SK-N-SH (cell line): ENCODE measurements around the gene CYS1. TPM values are rescaled to one million over a fixed set of nuclear protein-coding genes. Genes with fewer than 3 reads are reported as not detected.
A peak's percentile ranks its signal among the peaks of the same experiment; 100 is the strongest.

Source experiments
- CTCF ChIA-PET: fragments of 300-600, 350-600 bp; formaldehyde crosslinking; extraction: SDS; loops from one replicate; lab custom pipeline; 2021; lab: Yijun Ruan, JAX
- POLR2A ChIA-PET: fragments of 350-600 bp; sonication (Branson Sonifier 250); formaldehyde crosslinking; extraction: SDS; loops from one replicate; lab custom pipeline; 2020; ENCODE audit warnings: antibody characterized with exemption, inconsistent platforms; lab: Yijun Ruan, JAX
- DNase-seq: peaks from one replicate; pipeline ENCODE4 v3.0.0; 2012
- H2AFZ ChIP-seq: fragments of 200-600 bp; sonication (generic); 2 replicates; pipeline ENCODE4 v1.8.1; 2016; ENCODE audit warnings: antibody characterized with exemption, mild to moderate bottlenecking, low read depth
- H3F3A ChIP-seq: fragments of 200-600 bp; sonication (generic); replicated peaks from 2 replicates; pipeline ENCODE3; 2016; ENCODE audit warnings: antibody characterized with exemption, mild to moderate bottlenecking; ENCODE audit not compliant: insufficient read depth
- H3K27ac ChIP-seq, 2 experiments: fragments of 200-500 bp in 1 of 2; fragments of 200-600 bp in 1 of 2; sonication (Bioruptor generic) in 1 of 2; sonication (generic), shearing (Covaris generic) in 1 of 2; 2 replicates each; pipeline versions ENCODE4 v1.5.1 to v1.6.1; 2014 to 2016; ENCODE audit warnings: low read depth in 2 of 2, inconsistent platforms in 1 of 2, low read length in 1 of 2, mild to moderate bottlenecking in 1 of 2, mixed read lengths in 1 of 2
- H3K27me3 ChIP-seq: fragments of 200-600 bp; sonication (generic), shearing (Covaris generic); 2 replicates; pipeline ENCODE4 v1.6.1; 2016; ENCODE audit warnings: mixed run types; ENCODE audit not compliant: insufficient read depth
- H3K36me3 ChIP-seq, 2 experiments: fragments of 200-500 bp in 1 of 2; fragments of 200-600 bp in 1 of 2; sonication (Bioruptor generic) in 1 of 2; sonication (generic) in 1 of 2; replicated peaks in 1 of 2; 2 replicates each; pipeline versions ENCODE3 to v1.5.1; 2014 to 2016; ENCODE audit warnings: low read length in 1 of 2, mild to moderate bottlenecking in 1 of 2; ENCODE audit not compliant: insufficient read depth in 2 of 2, control insufficient read depth in 1 of 2
- H3K4me1 ChIP-seq, 2 experiments: fragments of 200-500 bp in 1 of 2; fragments of 200-600 bp in 1 of 2; sonication (Bioruptor generic) in 1 of 2; sonication (generic), shearing (Covaris generic) in 1 of 2; 2 replicates each; pipeline versions ENCODE4 v1.5.1 to v1.6.1; 2014 to 2016; ENCODE audit warnings: low read depth in 1 of 2, low read length in 1 of 2, mixed run types in 1 of 2; ENCODE audit not compliant: insufficient read depth in 2 of 2, control insufficient read depth in 1 of 2
- H3K4me2 ChIP-seq: fragments of 200-600 bp; sonication (generic), shearing (Covaris generic); 2 replicates; pipeline ENCODE4 v1.6.1; 2017; ENCODE audit warnings: mixed run types
- H3K4me3 ChIP-seq, 2 experiments: fragments of 200-500 bp in 1 of 2; fragments of 200-600 bp in 1 of 2; sonication (Bioruptor generic) in 1 of 2; sonication (generic), shearing (Covaris generic) in 1 of 2; 2 replicates each; pipeline versions ENCODE4 v1.5.1 to v1.8.1; 2014 to 2016; ENCODE audit warnings: low read depth in 2 of 2, inconsistent platforms in 1 of 2, low read length in 1 of 2, mild to moderate bottlenecking in 1 of 2, mixed read lengths in 1 of 2, moderate library complexity in 1 of 2
- H3K79me2 ChIP-seq: fragments of 200-600 bp; sonication (generic); 2 replicates; pipeline ENCODE4 v1.8.1; 2017; ENCODE audit warnings: mild to moderate bottlenecking; ENCODE audit not compliant: insufficient read depth
- H3K9ac ChIP-seq: fragments of 200-600 bp; sonication (generic); 2 replicates; pipeline ENCODE4 v1.6.1; 2017; ENCODE audit warnings: mixed run types
- H3K9me2 ChIP-seq: fragments of 200-600 bp; sonication (generic); 2 replicates; pipeline ENCODE4 v1.6.1; 2017; ENCODE audit warnings: mixed run types
- H3K9me3 ChIP-seq: fragments of 200-600 bp; sonication (generic); 2 replicates; pipeline ENCODE4 v1.6.1; 2017; ENCODE audit warnings: mixed run types, mild to moderate bottlenecking, moderate library complexity
- H4K20me1 ChIP-seq: fragments of 200-600 bp; sonication (generic); 2 replicates; pipeline ENCODE4 v1.6.1; 2017; ENCODE audit warnings: mild to moderate bottlenecking, mixed run types; ENCODE audit not compliant: insufficient read depth
- CHD2 ChIP-seq: fragments of 150-350 bp; IDR thresholded peaks from 2 replicates; pipeline ENCODE4 v1.6.1; 2018; ENCODE audit warnings: low read length; ENCODE audit not compliant: partially characterized antibody
- FOXJ3 ChIP-seq: sonication (generic); formaldehyde crosslinking; IDR thresholded peaks from 2 replicates; pipeline ENCODE4 v1.5.1; 2020; ENCODE audit warnings: mild to moderate bottlenecking, missing genetic modification reagents
- FOXM1 ChIP-seq: IDR thresholded peaks from 2 replicates; pipeline ENCODE4 v1.4.0; 2012; ENCODE audit warnings: low read depth, mild to moderate bottlenecking
- GABPA ChIP-seq: IDR thresholded peaks from 2 replicates; pipeline ENCODE4 v1.4.0; 2012; ENCODE audit warnings: low read depth, mild to moderate bottlenecking
- JUND ChIP-seq: IDR thresholded peaks from 2 replicates; pipeline ENCODE4 v1.4.0; 2012
- MEF2A ChIP-seq: IDR thresholded peaks from 2 replicates; pipeline ENCODE4 v1.4.0; 2012; ENCODE audit warnings: low read depth, borderline replicate concordance
- POLR2AphosphoS5 ChIP-seq: IDR thresholded peaks from 2 replicates; pipeline ENCODE4 v1.6.1; 2012; ENCODE audit warnings: low read depth, low read length
- RFX5 ChIP-seq: IDR thresholded peaks from 2 replicates; pipeline ENCODE4 v1.6.1; 2012; ENCODE audit warnings: mild to moderate bottlenecking, improper control_type of control experiment, low read length
- TCF12 ChIP-seq: IDR thresholded peaks from 2 replicates; pipeline ENCODE4 v1.4.0; 2012
- TEAD4 ChIP-seq: IDR thresholded peaks from 2 replicates; pipeline ENCODE4 v1.4.0; 2012; ENCODE audit warnings: mild to moderate bottlenecking, borderline replicate concordance; ENCODE audit not compliant: insufficient read depth
- USF2 ChIP-seq: fragments of 150-350 bp; IDR thresholded peaks from 2 replicates; pipeline ENCODE4 v1.6.1; 2017; ENCODE audit warnings: antibody characterized with exemption, low read length, low read depth, borderline replicate concordance
- WGBS: methylation state at CpG from one replicate; pipeline ENCODE4 v1.1.6; 2017; ENCODE audit warnings: low lambda C conversion rate; 5-methylcytosine and 5-hydroxymethylcytosine counted together
- polyA plus RNA-seq, 3 experiments: library from polyadenylated mRNA; depleted of rRNA; stranded (reverse); fragments of >200 nt; gene quantifications; 2 replicates each; pipeline ENCODE4 v1.2.3, GENCODE V29; 2012
- TF ChIP-seq, protein P1 (sequence below): IDR thresholded peaks from 2 replicates; pipeline ENCODE4 v1.4.0; 2012; ENCODE audit warnings: low read depth
- TF ChIP-seq, protein P2 (sequence below): IDR thresholded peaks from 2 replicates; pipeline ENCODE4 v1.6.1; 2012; ENCODE audit warnings: mild to moderate bottlenecking, low read depth, low read length, moderate library complexity

The CYS1 gene, protein sequence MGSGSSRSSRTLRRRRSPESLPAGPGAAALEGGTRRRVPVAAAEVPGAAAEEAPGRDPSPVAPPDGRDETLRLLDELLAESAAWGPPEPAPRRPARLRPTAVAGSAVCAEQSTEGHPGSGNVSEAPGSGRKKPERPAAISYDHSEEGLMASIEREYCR
- 0.62 and 1.2 TPM in 2 replicates for polyA plus RNA-seq (2012; rRNA removed)
- polyA plus RNA-seq (2012; cell fraction: cytosol; rRNA removed) = 0.58 and 1.1 TPM in 2 replicates
- polyA plus RNA-seq (2012; cell fraction: nucleus; rRNA removed) = 0.65 and 0.79 TPM in 2 replicates

DNA sequence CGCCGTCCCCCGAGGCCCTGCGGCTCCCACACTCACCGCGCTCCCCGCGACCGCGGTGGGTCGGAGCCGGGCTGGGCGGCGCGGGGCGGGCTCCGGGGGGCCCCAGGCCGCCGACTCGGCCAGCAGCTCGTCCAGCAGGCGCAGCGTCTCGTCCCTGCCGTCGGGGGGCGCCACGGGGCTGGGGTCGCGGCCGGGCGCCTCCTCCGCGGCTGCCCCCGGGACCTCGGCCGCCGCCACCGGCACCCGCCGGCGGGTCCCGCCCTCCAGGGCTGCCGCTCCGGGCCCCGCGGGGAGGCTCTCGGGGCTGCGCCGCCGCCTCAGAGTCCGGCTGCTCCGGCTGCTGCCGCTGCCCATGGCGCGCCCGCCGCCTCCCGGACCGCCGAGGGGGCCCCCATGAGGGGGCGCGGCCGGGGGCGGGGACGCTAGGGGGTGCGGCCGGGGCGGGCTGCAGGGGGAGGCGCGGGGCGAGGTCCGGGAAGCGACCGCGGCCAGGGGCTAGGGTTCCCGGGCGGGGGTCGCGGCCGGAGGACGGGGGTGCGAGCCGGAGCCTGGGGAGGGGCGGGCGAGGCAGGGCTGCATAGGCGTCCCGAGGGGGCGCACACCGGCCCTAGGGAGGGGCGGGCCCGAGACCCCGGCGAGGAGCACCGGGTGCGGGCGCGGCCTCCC lies at the start of gene CYS1:
CYS1 (minus strand) TSS at position 542 of the 666 bp plus-strand sequence; CDS start at position 354, 188 bp downstream.
- peak; percentile 90 for DNase-seq
- H3K9me3 ChIP-seq = no peaks in the 10 kb centered on the region
- H3K4me3 ChIP-seq = peak within 1 kb of the TSS; percentile 45 to 57
- ChIA-PET CTCF (interaction anchor here (1.0 to 36.2 kb wide), 5 partner anchors 3 to 357 kb away, joined by 3 to 946 read pairs (median 373); partner anchors contain the start of gene CYS1), POLR2A (no interaction called here)
- no peaks in the 10 kb centered on the region for H3K79me2 ChIP-seq
- H3F3A ChIP-seq = peaks cover 10% of the 10 kb centered on the region
- H2AFZ ChIP-seq = peak within 1 kb of the TSS; percentile 53; the same call in 1 of the 2 replicates
- no peaks in the 10 kb centered on the region for H3K9me2 ChIP-seq
- WGBS = 8% methylated on average over 22 of the region's 98 CpGs
- H3K36me3 ChIP-seq = no peaks in the 10 kb centered on the region
- no peaks in the 10 kb centered on the region; a peak in 1 of 4 replicates for H3K4me1 ChIP-seq
- TF ChIP-seq POLR2AphosphoS5 (no peak), TCF12 (no peak), CHD2 (no peak), RFX5 (no peak), TEAD4 (no peak)
- H4K20me1 ChIP-seq = no peaks in the 10 kb centered on the region
- peak within 1 kb of the TSS in 1 of 2 experiments; percentile 44; a peak in 1 of 4 replicates for H3K27ac ChIP-seq
- peak within 1 kb of the TSS; percentile 34; the same call in 1 of the 2 replicates for H3K9ac ChIP-seq
- H3K27me3 ChIP-seq = peaks cover 55% of the 10 kb centered on the region
- H3K4me2 ChIP-seq = peak within 1 kb of the TSS; percentile 63

GRCh38 chr2:10129490-10129889 lies 49.3 kb upstream of the CYS1 start:
- CTCF ChIA-PET = interaction anchor here (1.2 to 24.5 kb wide), 8 partner anchors 11 to 306 kb away, joined by 3 to 413 read pairs (median 49); partner anchors contain the start of gene HPCAL1
- WGBS = 84% methylated on average over 3 of the region's 3 CpGs

GRCh38 chr2:10128420-10128819 lies 48.2 kb upstream of the CYS1 start:
- Histone ChIP-seq H3K4me3 (no peak overlapping the region), H3K27me3 (no peaks in the 10 kb centered on the region), H3K4me1 (peaks cover 12 to 29% of the 10 kb centered on the region in 2 experiments; a peak in 3 of 4 replicates), H3F3A (peaks cover 13% of the 10 kb centered on the region), H4K20me1 (peaks cover 15% of the 10 kb centered on the region; the same call in 1 of the 2 replicates), H3K9me2 (no peaks in the 10 kb centered on the region), H3K27ac (no peak overlapping the region), H3K36me3 (peaks cover 23 to 44% of the 10 kb centered on the region in 2 experiments), H3K9ac (no peak overlapping the region), H2AFZ (no peak overlapping the region)
- no peak for DNase-seq
- TF ChIP-seq GABPA = no peak
- TF ChIP-seq CHD2 = no peak
- no peak for TF ChIP-seq FOXM1
- no peak for TF ChIP-seq FOXJ3 (CRISPR knock-in tag)
- no peak for TF ChIP-seq MEF2A
- TF ChIP-seq, protein P1, sequence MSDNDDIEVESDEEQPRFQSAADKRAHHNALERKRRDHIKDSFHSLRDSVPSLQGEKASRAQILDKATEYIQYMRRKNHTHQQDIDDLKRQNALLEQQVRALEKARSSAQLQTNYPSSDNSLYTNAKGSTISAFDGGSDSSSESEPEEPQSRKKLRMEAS = no peak
- TF ChIP-seq JUND = no peak
- no peak for TF ChIP-seq USF2
- TF ChIP-seq RFX5 = no peak
- TF ChIP-seq, protein P2, sequence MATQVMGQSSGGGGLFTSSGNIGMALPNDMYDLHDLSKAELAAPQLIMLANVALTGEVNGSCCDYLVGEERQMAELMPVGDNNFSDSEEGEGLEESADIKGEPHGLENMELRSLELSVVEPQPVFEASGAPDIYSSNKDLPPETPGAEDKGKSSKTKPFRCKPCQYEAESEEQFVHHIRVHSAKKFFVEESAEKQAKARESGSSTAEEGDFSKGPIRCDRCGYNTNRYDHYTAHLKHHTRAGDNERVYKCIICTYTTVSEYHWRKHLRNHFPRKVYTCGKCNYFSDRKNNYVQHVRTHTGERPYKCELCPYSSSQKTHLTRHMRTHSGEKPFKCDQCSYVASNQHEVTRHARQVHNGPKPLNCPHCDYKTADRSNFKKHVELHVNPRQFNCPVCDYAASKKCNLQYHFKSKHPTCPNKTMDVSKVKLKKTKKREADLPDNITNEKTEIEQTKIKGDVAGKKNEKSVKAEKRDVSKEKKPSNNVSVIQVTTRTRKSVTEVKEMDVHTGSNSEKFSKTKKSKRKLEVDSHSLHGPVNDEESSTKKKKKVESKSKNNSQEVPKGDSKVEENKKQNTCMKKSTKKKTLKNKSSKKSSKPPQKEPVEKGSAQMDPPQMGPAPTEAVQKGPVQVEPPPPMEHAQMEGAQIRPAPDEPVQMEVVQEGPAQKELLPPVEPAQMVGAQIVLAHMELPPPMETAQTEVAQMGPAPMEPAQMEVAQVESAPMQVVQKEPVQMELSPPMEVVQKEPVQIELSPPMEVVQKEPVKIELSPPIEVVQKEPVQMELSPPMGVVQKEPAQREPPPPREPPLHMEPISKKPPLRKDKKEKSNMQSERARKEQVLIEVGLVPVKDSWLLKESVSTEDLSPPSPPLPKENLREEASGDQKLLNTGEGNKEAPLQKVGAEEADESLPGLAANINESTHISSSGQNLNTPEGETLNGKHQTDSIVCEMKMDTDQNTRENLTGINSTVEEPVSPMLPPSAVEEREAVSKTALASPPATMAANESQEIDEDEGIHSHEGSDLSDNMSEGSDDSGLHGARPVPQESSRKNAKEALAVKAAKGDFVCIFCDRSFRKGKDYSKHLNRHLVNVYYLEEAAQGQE = no peak
- TF ChIP-seq, all 33 proteins: peak for 0
- Histone ChIP-seq H3K79me2 (peaks cover 92% of the 10 kb centered on the region), H3K4me2 (no peak overlapping the region), H3K9me3 (no peaks in the 10 kb centered on the region)
- ChIA-PET CTCF (interaction anchor here (1.1 to 24.5 kb wide), 9 partner anchors 12 to 540 kb away, joined by 3 to 413 read pairs (median 26); partner anchors contain the start of gene HPCAL1), POLR2A (interaction anchor here (1.2 to 2.4 kb wide), 2 partner anchors 175 to 306 kb away, joined by 3 to 4 read pairs; partner anchors contain the start of gene HPCAL1)

More at GRCh38 chr2:10129490-10129889, 49.3 kb upstream of the CYS1 start:
- no peak overlapping the region for H3K9ac ChIP-seq
- H3K79me2 ChIP-seq = peaks cover 81% of the 10 kb centered on the region
- H3K4me2 ChIP-seq = no peak overlapping the region
- peaks cover 12% of the 10 kb centered on the region; the same call in 1 of the 2 replicates for H4K20me1 ChIP-seq
- H3K4me1 ChIP-seq = peaks cover 8 to 26% of the 10 kb centered on the region in 2 experiments; a peak in 3 of 4 replicates
- no peaks in the 10 kb centered on the region for H3K9me2 ChIP-seq
- H3K9me3 ChIP-seq = no peaks in the 10 kb centered on the region
- no peak for DNase-seq
- peak overlapping the region; percentile 5; the same call in 1 of the 2 replicates for H2AFZ ChIP-seq
- TF ChIP-seq MEF2A = no peak
- TF ChIP-seq, all 33 proteins: peak for 0
- Histone ChIP-seq H3K27ac (no peak overlapping the region), H3K27me3 (no peaks in the 10 kb centered on the region), H3K4me3 (no peak overlapping the region), H3F3A (peaks cover 8% of the 10 kb centered on the region), H3K36me3 (peaks cover 23 to 44% of the 10 kb centered on the region in 2 experiments)
- POLR2A ChIA-PET = interaction anchor here (0.5 to 2.4 kb wide), 4 partner anchors 11 to 1017 kb away, joined by 3 to 4 read pairs (median 4); partner anchors contain the start of gene HPCAL1
